ENCODE data around the gene SLFN13.

DNA sequence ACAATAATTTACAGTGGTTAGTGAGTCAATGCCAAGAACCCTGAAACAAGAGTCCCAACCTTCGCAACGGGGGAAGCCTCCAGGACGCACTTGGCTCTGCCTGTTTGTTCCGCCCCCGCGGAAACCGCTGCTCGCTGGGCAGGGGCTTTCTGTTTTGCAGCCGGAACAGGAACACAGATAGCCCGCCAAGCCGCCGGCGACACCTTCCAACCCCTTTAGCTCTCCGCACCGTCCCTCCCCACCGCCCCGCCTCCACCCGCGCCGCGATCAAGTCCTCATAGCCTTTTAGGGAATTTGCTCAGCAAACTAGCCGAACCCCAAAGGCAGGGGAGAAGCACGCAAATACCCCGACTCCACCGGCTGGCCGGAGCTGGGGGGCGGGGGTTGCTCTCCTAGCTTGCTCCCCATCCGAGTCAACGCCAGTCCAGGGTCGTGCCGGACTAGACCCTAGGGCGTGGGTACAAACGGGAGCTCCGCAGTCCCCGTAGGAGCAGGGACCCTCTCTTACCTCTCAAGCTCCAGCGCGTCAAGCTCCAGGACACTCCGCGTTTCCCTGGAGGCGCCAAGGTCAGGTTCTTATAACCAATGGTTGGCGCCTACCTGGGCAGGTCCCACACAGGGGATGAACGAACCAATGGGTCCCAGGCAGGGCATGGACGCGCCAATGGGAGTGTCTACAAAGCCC is at the start of gene SLFN13:
- TF ChIP-seq, protein P1, sequence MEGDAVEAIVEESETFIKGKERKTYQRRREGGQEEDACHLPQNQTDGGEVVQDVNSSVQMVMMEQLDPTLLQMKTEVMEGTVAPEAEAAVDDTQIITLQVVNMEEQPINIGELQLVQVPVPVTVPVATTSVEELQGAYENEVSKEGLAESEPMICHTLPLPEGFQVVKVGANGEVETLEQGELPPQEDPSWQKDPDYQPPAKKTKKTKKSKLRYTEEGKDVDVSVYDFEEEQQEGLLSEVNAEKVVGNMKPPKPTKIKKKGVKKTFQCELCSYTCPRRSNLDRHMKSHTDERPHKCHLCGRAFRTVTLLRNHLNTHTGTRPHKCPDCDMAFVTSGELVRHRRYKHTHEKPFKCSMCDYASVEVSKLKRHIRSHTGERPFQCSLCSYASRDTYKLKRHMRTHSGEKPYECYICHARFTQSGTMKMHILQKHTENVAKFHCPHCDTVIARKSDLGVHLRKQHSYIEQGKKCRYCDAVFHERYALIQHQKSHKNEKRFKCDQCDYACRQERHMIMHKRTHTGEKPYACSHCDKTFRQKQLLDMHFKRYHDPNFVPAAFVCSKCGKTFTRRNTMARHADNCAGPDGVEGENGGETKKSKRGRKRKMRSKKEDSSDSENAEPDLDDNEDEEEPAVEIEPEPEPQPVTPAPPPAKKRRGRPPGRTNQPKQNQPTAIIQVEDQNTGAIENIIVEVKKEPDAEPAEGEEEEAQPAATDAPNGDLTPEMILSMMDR (IDR thresholded peaks at IDR 0.05), result no peak
- peak in 2 of 3 donors; percentile 25 to 27 for TF ChIP-seq POLR2A (IDR thresholded peaks at IDR 0.05)

Measured in body of pancreas (tissue), 4 donors.